Breast epithelium (tissue), 4 donors: Measurements from ENCODE around the gene SLC22A7. TPM values are rescaled to one million over a fixed set of nuclear protein-coding genes. Genes with fewer than 3 reads are reported as not detected.

Experiments used
- DNase-seq, 2 donors: peaks; one replicate each; pipeline ENCODE4 v3.0.0-alpha.2; 2019; ENCODE audit warnings: low spot score in 2 of 2
- H3K27ac ChIP-seq, 2 donors: fragments of 200-600 bp; sonication (generic) in 1 of 2; one replicate each; pipeline ENCODE4 v1.5.1; 2016 to 2019; ENCODE audit warnings: mild to moderate bottlenecking in 1 of 2
- H3K27me3 ChIP-seq, 2 donors: fragments of 200-600 bp; sonication (generic) in 1 of 2; one replicate each; pipeline versions ENCODE4 v1.5.1 to v1.6.0; 2017 to 2019; ENCODE audit warnings: control low read depth in 1 of 2, mild to moderate bottlenecking in 1 of 2
- H3K36me3 ChIP-seq: fragments of 200-600 bp; one replicate; pipeline ENCODE4 v1.5.1; 2019
- H3K4me1 ChIP-seq, 2 donors: fragments of 200-600 bp; sonication (generic); one replicate each; pipeline ENCODE4 v1.5.1; 2016 to 2019; ENCODE audit warnings: control low read depth in 1 of 2
- H3K4me3 ChIP-seq, 3 donors: fragments of 200-600 bp; sonication (generic); 1 replicate in 2 of 3; 2 replicates in 1 of 3; pipeline ENCODE4 v1.5.1; 2016 to 2019; ENCODE audit warnings: mild to moderate bottlenecking in 3 of 3, moderate library complexity in 2 of 3
- H3K9me3 ChIP-seq, 2 donors: fragments of 200-600 bp; sonication (generic) in 1 of 2; one replicate each; pipeline ENCODE4 v1.5.1; 2016 to 2019; ENCODE audit warnings: control low read depth in 1 of 2
- CTCF ChIP-seq, 3 donors: fragments of 450-650 bp; IDR thresholded peaks; one replicate each; pipeline ENCODE4 v1.5.1; 2016 to 2017; ENCODE audit warnings: antibody characterized with exemption in 3 of 3, mild to moderate bottlenecking in 3 of 3, moderate library complexity in 3 of 3
- POLR2A ChIP-seq: fragments of 450-650 bp; IDR thresholded peaks from one replicate; pipeline ENCODE4 v1.6.1; 2016; ENCODE audit warnings: antibody characterized with exemption, mild to moderate bottlenecking, moderate library complexity
- POLR2AphosphoS5 ChIP-seq, 3 donors: sonication (generic); formaldehyde crosslinking; IDR thresholded peaks; one replicate each; pipeline ENCODE4 v1.6.1; 2017; ENCODE audit warnings: antibody characterized with exemption in 3 of 3
- intact Hi-C: fragments of 100-400 bp; cut with DNase I; formaldehyde crosslinking; loops from one replicate; pipeline ENCODE4 v1.15.1; 2023; ENCODE audit warnings: low total_unique reads
- total RNA-seq, 3 donors: library from RNA; depleted of rRNA; stranded (reverse); fragments of >200 nt; gene quantifications; one replicate each; pipeline ENCODE4 v1.1.0, GENCODE V29; 2016

The SLC22A7 gene
- total RNA-seq, 3 donors from 2014 or later, result not detected

GRCh38 chr6:43318011-43318410, 20.0 kb downstream of the SLC22A7 start:
- H3K27me3 ChIP-seq, result no peaks in the 10 kb centered on the region
- H3K27ac ChIP-seq, result no peak overlapping the region
- no peak overlapping the region for H3K4me3 ChIP-seq
- no peaks in the 10 kb centered on the region for H3K36me3 ChIP-seq
- intact Hi-C loops, result no loop called here
- H3K9me3 ChIP-seq, result no peaks in the 10 kb centered on the region
- TF ChIP-seq CTCF (IDR thresholded peaks at IDR 0.05) (no peak), POLR2AphosphoS5 (IDR thresholded peaks at IDR 0.05) (no peak), POLR2A (no peak)
- no peak for DNase-seq
- H3K4me1 ChIP-seq, result no peaks in the 10 kb centered on the region

GRCh38 chr6:43325876-43326275, 27.8 kb downstream of the SLC22A7 start:
- Histone ChIP-seq H3K27ac (no peak overlapping the region), H3K4me3 (no peak overlapping the region), H3K27me3 (no peaks in the 10 kb centered on the region), H3K4me1 (no peaks in the 10 kb centered on the region), H3K9me3 (no peaks in the 10 kb centered on the region), H3K36me3 (no peaks in the 10 kb centered on the region)
- intact Hi-C loops, result loop anchor here (10.0 kb wide), 1 partner anchor 431 kb away; a partner anchor contains a TSS
- DNase-seq, result no peak
- TF ChIP-seq POLR2A (no peak), CTCF (IDR thresholded peaks at IDR 0.05) (no peak), POLR2AphosphoS5 (IDR thresholded peaks at IDR 0.05) (no peak)

GRCh38 chr6:43328528-43328927, 30.5 kb downstream of the SLC22A7 start:
- TF ChIP-seq POLR2AphosphoS5 (IDR thresholded peaks at IDR 0.05), result no peak
- Histone ChIP-seq H3K9me3 (no peaks in the 10 kb centered on the region), H3K4me1 (no peaks in the 10 kb centered on the region), H3K4me3 (no peak overlapping the region), H3K27ac (no peak overlapping the region), H3K27me3 (no peaks in the 10 kb centered on the region), H3K36me3 (no peaks in the 10 kb centered on the region)
- no peak for DNase-seq
- intact Hi-C loops, result loop anchor here (1.0 to 10.0 kb wide), 2 partner anchors 11 to 434 kb away; a partner anchor contains a TSS

GRCh38 chr6:43331470-43331869, 33.4 kb downstream of the SLC22A7 start:
- H3K36me3 ChIP-seq, result no peaks in the 10 kb centered on the region
- no peak overlapping the region for H3K27ac ChIP-seq
- intact Hi-C loops, result no loop called here
- no peaks in the 10 kb centered on the region for H3K27me3 ChIP-seq
- no peaks in the 10 kb centered on the region for H3K9me3 ChIP-seq
- H3K4me1 ChIP-seq, result no peaks in the 10 kb centered on the region
- no peak for DNase-seq
- no peak overlapping the region for H3K4me3 ChIP-seq
- no peak for TF ChIP-seq POLR2A
- TF ChIP-seq CTCF (IDR thresholded peaks at IDR 0.05), result no peak
- TF ChIP-seq POLR2AphosphoS5 (IDR thresholded peaks at IDR 0.05), result no peak

GRCh38 chr6:43331891-43332290, 33.8 kb downstream of the SLC22A7 start:
- Histone ChIP-seq H3K36me3 (no peaks in the 10 kb centered on the region), H3K9me3 (no peaks in the 10 kb centered on the region), H3K27me3 (no peaks in the 10 kb centered on the region), H3K4me1 (no peaks in the 10 kb centered on the region), H3K4me3 (no peak overlapping the region), H3K27ac (no peak overlapping the region)
- DNase-seq, result no peak
- intact Hi-C loops, result no loop called here
- TF ChIP-seq CTCF (IDR thresholded peaks at IDR 0.05) (no peak), POLR2AphosphoS5 (IDR thresholded peaks at IDR 0.05) (no peak), POLR2A (no peak)
